ENCODE measurements around the gene MORF4L2.

GRCh38 chrX:103730796-103731493, 44.4 kb upstream of the MORF4L2 start:
- TF ChIP-seq POLR2A (IDR thresholded peaks at IDR 0.05; ENCODE audit: low read length) (no peak), GATA1 (IDR thresholded peaks at IDR 0.05; ENCODE audit: low read depth, low read length) (no peak)

All from erythroblast (primary cell).